Measurements from ENCODE around the gene APOL2. TPM values are rescaled to one million over a fixed set of nuclear protein-coding genes. Genes with fewer than 3 reads are reported as not detected.

APOL2 gene
- total RNA-seq, 4 donors from 2014 or later: 39.0 to 121 (median 66.6) TPM

- TF ChIP-seq CTCF (IDR thresholded peaks at IDR 0.05; ENCODE audit: low read depth): no peak
These were observed 30.4 kb downstream of the APOL2 start for GRCh38 chr22:36208914-36209313.

GRCh38 chr22:36208162-36208765 is 31.1 kb downstream of the APOL2 start:
- no peak for TF ChIP-seq CTCF (IDR thresholded peaks at IDR 0.05; ENCODE audit: low read depth)

- TF ChIP-seq CTCF (IDR thresholded peaks at IDR 0.05; ENCODE audit: low read depth): no peak
These were observed 33.1 kb downstream of the APOL2 start for GRCh38 chr22:36206255-36206654.

- no peak for TF ChIP-seq CTCF (IDR thresholded peaks at IDR 0.05; ENCODE audit: low read depth)
These were observed 34.7 kb downstream of the APOL2 start for GRCh38 chr22:36204632-36205015.

GRCh38 chr22:36204001-36204631 is 35.2 kb downstream of the APOL2 start:
- no peak for TF ChIP-seq CTCF (IDR thresholded peaks at IDR 0.05; ENCODE audit: low read depth)

GRCh38 chr22:36201630-36202319 is 37.6 kb downstream of the APOL2 start, which contains the start of gene APOL4:
Gene APOL4, minus strand, starts transcription at chr22:36201809. Its CDS starts 75 bp downstream, at chr22:36201734.
- no peak for TF ChIP-seq CTCF (IDR thresholded peaks at IDR 0.05; ENCODE audit: low read depth)

- no peak for TF ChIP-seq CTCF (IDR thresholded peaks at IDR 0.05; ENCODE audit: low read depth)
These were observed 40.3 kb downstream of the APOL2 start for GRCh38 chr22:36199001-36199551.

Data from subcutaneous adipose tissue (tissue), 4 donors.